Parathyroid adenoma (tissue), 2 donors: ENCODE measurements around the gene TSC2.

ENCODE experiments used
- H2AFZ ChIP-seq: fragments of 300-600 bp; sonication (generic); one replicate; pipeline ENCODE4 v1.7.0; 2017; ENCODE audit warnings: antibody characterized with exemption, mild to moderate bottlenecking
- H3K27ac ChIP-seq: fragments of 300-600 bp; sonication (generic); one replicate; pipeline ENCODE4 v1.7.0; 2017
- H3K27me3 ChIP-seq: fragments of 300-600 bp; sonication (generic); one replicate; pipeline ENCODE4 v1.7.0; 2017; ENCODE audit warnings: low read length; ENCODE audit not compliant: control insufficient read depth, insufficient read depth
- H3K36me3 ChIP-seq: fragments of 300-600 bp; sonication (generic); one replicate; pipeline ENCODE4 v1.7.0; 2017; ENCODE audit warnings: low read length; ENCODE audit not compliant: control insufficient read depth, insufficient read depth
- H3K4me1 ChIP-seq: fragments of 300-600 bp; sonication (generic); one replicate; pipeline ENCODE4 v1.7.0; 2017; ENCODE audit warnings: control low read depth
- H3K4me2 ChIP-seq: fragments of 300-600 bp; sonication (generic); one replicate; pipeline ENCODE4 v1.7.0; 2017; ENCODE audit warnings: low read length
- H3K4me3 ChIP-seq: fragments of 300-600 bp; sonication (generic); one replicate; pipeline ENCODE4 v1.7.0; 2017; ENCODE audit warnings: low read depth, low read length
- H3K79me2 ChIP-seq: fragments of 300-600 bp; sonication (generic); one replicate; pipeline ENCODE4 v1.7.0; 2017; ENCODE audit warnings: control low read depth
- H3K9ac ChIP-seq: fragments of 300-600 bp; sonication (generic); one replicate; pipeline ENCODE4 v1.7.0; 2017; ENCODE audit warnings: mild to moderate bottlenecking
- H3K9me3 ChIP-seq: fragments of 300-600 bp; sonication (generic); one replicate; pipeline ENCODE4 v1.7.0; 2017; ENCODE audit warnings: low read length; ENCODE audit not compliant: control insufficient read depth
- TF ChIP-seq, protein P1 (sequence below): fragments of 300-600 bp; sonication (generic); IDR thresholded peaks from one replicate; pipeline ENCODE4 v1.7.0; 2017; ENCODE audit warnings: antibody characterized with exemption, mild to moderate bottlenecking
- donor health status: primary hyperparathyroidism.

TSC2 gene

GRCh38 chr16:2077696-2078095 is 29.9 kb downstream of the TSC2 start:
- Histone ChIP-seq H3K27ac (no peak overlapping the region), H3K79me2 (peaks cover 4% of the 10 kb centered on the region), H3K4me3 (no peak overlapping the region), H3K9me3 (no peaks in the 10 kb centered on the region), H3K36me3 (no peaks in the 10 kb centered on the region), H2AFZ (no peak overlapping the region), H3K4me2 (no peak overlapping the region), H3K27me3 (no peaks in the 10 kb centered on the region), H3K4me1 (no peaks in the 10 kb centered on the region), H3K9ac (no peak overlapping the region)
- TF ChIP-seq, protein P1, sequence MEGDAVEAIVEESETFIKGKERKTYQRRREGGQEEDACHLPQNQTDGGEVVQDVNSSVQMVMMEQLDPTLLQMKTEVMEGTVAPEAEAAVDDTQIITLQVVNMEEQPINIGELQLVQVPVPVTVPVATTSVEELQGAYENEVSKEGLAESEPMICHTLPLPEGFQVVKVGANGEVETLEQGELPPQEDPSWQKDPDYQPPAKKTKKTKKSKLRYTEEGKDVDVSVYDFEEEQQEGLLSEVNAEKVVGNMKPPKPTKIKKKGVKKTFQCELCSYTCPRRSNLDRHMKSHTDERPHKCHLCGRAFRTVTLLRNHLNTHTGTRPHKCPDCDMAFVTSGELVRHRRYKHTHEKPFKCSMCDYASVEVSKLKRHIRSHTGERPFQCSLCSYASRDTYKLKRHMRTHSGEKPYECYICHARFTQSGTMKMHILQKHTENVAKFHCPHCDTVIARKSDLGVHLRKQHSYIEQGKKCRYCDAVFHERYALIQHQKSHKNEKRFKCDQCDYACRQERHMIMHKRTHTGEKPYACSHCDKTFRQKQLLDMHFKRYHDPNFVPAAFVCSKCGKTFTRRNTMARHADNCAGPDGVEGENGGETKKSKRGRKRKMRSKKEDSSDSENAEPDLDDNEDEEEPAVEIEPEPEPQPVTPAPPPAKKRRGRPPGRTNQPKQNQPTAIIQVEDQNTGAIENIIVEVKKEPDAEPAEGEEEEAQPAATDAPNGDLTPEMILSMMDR, result no peak

GRCh38 chr16:2078096-2078495 is 30.3 kb downstream of the TSC2 start:
- H3K4me3 ChIP-seq, result no peak overlapping the region
- no peaks in the 10 kb centered on the region for H3K36me3 ChIP-seq
- TF ChIP-seq, protein P1, result no peak

GRCh38 chr16:2078691-2079090 is 30.9 kb downstream of the TSC2 start:
- no peak overlapping the region for H2AFZ ChIP-seq
- no peaks in the 10 kb centered on the region for H3K9me3 ChIP-seq
- no peaks in the 10 kb centered on the region for H3K4me1 ChIP-seq
- no peak overlapping the region for H3K4me3 ChIP-seq
- no peaks in the 10 kb centered on the region for H3K27me3 ChIP-seq
- H3K36me3 ChIP-seq, result no peaks in the 10 kb centered on the region
- H3K4me2 ChIP-seq, result no peak overlapping the region
- H3K27ac ChIP-seq, result no peak overlapping the region
- TF ChIP-seq, protein P1, result no peak
- H3K9ac ChIP-seq, result no peak overlapping the region
- H3K79me2 ChIP-seq, result peaks cover 3% of the 10 kb centered on the region

More at GRCh38 chr16:2078096-2078495, 30.3 kb downstream of the TSC2 start:
- no peak overlapping the region for H3K9ac ChIP-seq
- no peaks in the 10 kb centered on the region for H3K9me3 ChIP-seq
- H3K4me2 ChIP-seq, result no peak overlapping the region
- H3K27me3 ChIP-seq, result no peaks in the 10 kb centered on the region
- no peaks in the 10 kb centered on the region for H3K4me1 ChIP-seq
- no peak overlapping the region for H3K27ac ChIP-seq
- no peak overlapping the region for H2AFZ ChIP-seq
- peaks cover 4% of the 10 kb centered on the region for H3K79me2 ChIP-seq

- Histone ChIP-seq H3K4me3 (no peak overlapping the region), H3K9ac (no peak overlapping the region), H3K4me2 (no peak overlapping the region), H3K27ac (no peak overlapping the region), H3K9me3 (no peaks in the 10 kb centered on the region), H3K36me3 (no peaks in the 10 kb centered on the region), H2AFZ (no peak overlapping the region), H3K4me1 (no peaks in the 10 kb centered on the region), H3K27me3 (no peaks in the 10 kb centered on the region), H3K79me2 (peaks cover 2% of the 10 kb centered on the region)
- TF ChIP-seq, protein P1, result no peak
Measured at GRCh38 chr16:2079311-2079800, 31.6 kb downstream of the TSC2 start.

GRCh38 chr16:2079991-2080390 is 32.2 kb downstream of the TSC2 start:
- H3K27me3 ChIP-seq, result no peaks in the 10 kb centered on the region
- H3K4me2 ChIP-seq, result no peak overlapping the region
- peaks cover 2% of the 10 kb centered on the region for H3K79me2 ChIP-seq
- H3K4me1 ChIP-seq, result no peaks in the 10 kb centered on the region
- no peaks in the 10 kb centered on the region for H3K9me3 ChIP-seq
- no peaks in the 10 kb centered on the region for H3K36me3 ChIP-seq
- no peak overlapping the region for H3K9ac ChIP-seq
- H3K27ac ChIP-seq, result no peak overlapping the region
- no peak overlapping the region for H3K4me3 ChIP-seq
- TF ChIP-seq, protein P1, result no peak
- no peak overlapping the region for H2AFZ ChIP-seq
